ENCODE results near the gene PEX16.
"Not testable (repeated sequence)": the region's sequence is repeated elsewhere in the genome, so short reads cannot be mapped to it uniquely, and the experiment has no call there.

Gene PEX16

GRCh38 chr11:45913514-45913913 lies 4.2 kb downstream of the PEX16 start:
- no peak for DNase-seq (ENCODE audit: low read depth)
- Histone ChIP-seq H3K36me3 (ENCODE audit: control insufficient read depth, insufficient read depth, low read length, severe bottlenecking) (peaks cover 57% of the 10 kb centered on the region), H3K4me3 (ENCODE audit: low read length) (no peak overlapping the region), H3K27me3 (replicated peaks; ENCODE audit: control insufficient read depth, insufficient read depth, low read length) (no peaks in the 10 kb centered on the region), H3K4me1 (ENCODE audit: control insufficient read depth, insufficient read depth, low read length) (peaks cover 13% of the 10 kb centered on the region), H3K9me3 (ENCODE audit: control insufficient read depth, low read length) (no peaks in the 10 kb centered on the region), H3K9ac (ENCODE audit: low read length) (no peak overlapping the region)

- Histone ChIP-seq H3K4me3 (ENCODE audit: low read length) (no peak overlapping the region), H3K9me3 (ENCODE audit: control insufficient read depth, low read length) (no peaks in the 10 kb centered on the region), H3K27me3 (replicated peaks; ENCODE audit: control insufficient read depth, insufficient read depth, low read length) (no peaks in the 10 kb centered on the region), H3K9ac (ENCODE audit: low read length) (no peak overlapping the region), H3K4me1 (ENCODE audit: control insufficient read depth, insufficient read depth, low read length) (peaks cover 10% of the 10 kb centered on the region), H3K36me3 (ENCODE audit: control insufficient read depth, insufficient read depth, low read length, severe bottlenecking) (peaks cover 52% of the 10 kb centered on the region)
- DNase-seq (ENCODE audit: low read depth): no peak
These were observed 7.1 kb downstream of the PEX16 start for GRCh38 chr11:45910623-45911022.

GRCh38 chr11:45909594-45910475 lies 7.8 kb downstream of the PEX16 start:
- no peak for DNase-seq (ENCODE audit: low read depth)
- no peak overlapping the region for H3K4me3 ChIP-seq (ENCODE audit: low read length)
- H3K27me3 ChIP-seq (replicated peaks; ENCODE audit: control insufficient read depth, insufficient read depth, low read length): no peaks in the 10 kb centered on the region
- H3K9ac ChIP-seq (ENCODE audit: low read length): no peak overlapping the region
- peaks cover 10% of the 10 kb centered on the region for H3K4me1 ChIP-seq (ENCODE audit: control insufficient read depth, insufficient read depth, low read length)
- peaks cover 45% of the 10 kb centered on the region for H3K36me3 ChIP-seq (ENCODE audit: control insufficient read depth, insufficient read depth, low read length, severe bottlenecking)
- no peaks in the 10 kb centered on the region for H3K9me3 ChIP-seq (ENCODE audit: control insufficient read depth, low read length)

- Histone ChIP-seq H3K4me3 (ENCODE audit: low read length) (no peak overlapping the region), H3K27me3 (replicated peaks; ENCODE audit: control insufficient read depth, insufficient read depth, low read length) (no peaks in the 10 kb centered on the region), H3K4me1 (ENCODE audit: control insufficient read depth, insufficient read depth, low read length) (peaks cover 10% of the 10 kb centered on the region), H3K9me3 (ENCODE audit: control insufficient read depth, low read length) (no peaks in the 10 kb centered on the region), H3K9ac (ENCODE audit: low read length) (no peak overlapping the region), H3K36me3 (ENCODE audit: control insufficient read depth, insufficient read depth, low read length, severe bottlenecking) (peaks cover 26% of the 10 kb centered on the region)
- DNase-seq (ENCODE audit: low read depth): no peak
These were observed 9.7 kb downstream of the PEX16 start for GRCh38 chr11:45907911-45908370.

GRCh38 chr11:45906965-45907611 lies 10.6 kb downstream of the PEX16 start, which contains the start of gene FREY1:
Gene FREY1 (minus strand): TSS chr11:45907271. CDS start chr11:45907245, 26 bp downstream.
- no peaks in the 10 kb centered on the region for H3K9me3 ChIP-seq (ENCODE audit: control insufficient read depth, low read length)
- no peak for DNase-seq (ENCODE audit: low read depth)
- H3K4me1 ChIP-seq (ENCODE audit: control insufficient read depth, insufficient read depth, low read length): peaks cover 10% of the 10 kb centered on the region
- no peaks in the 10 kb centered on the region for H3K27me3 ChIP-seq (replicated peaks; ENCODE audit: control insufficient read depth, insufficient read depth, low read length)
- H3K9ac ChIP-seq (ENCODE audit: low read length): no peak within 1 kb of the TSS
- no peak within 1 kb of the TSS for H3K4me3 ChIP-seq (ENCODE audit: low read length)
- peaks cover 26% of the 10 kb centered on the region for H3K36me3 ChIP-seq (ENCODE audit: control insufficient read depth, insufficient read depth, low read length, severe bottlenecking)

- Histone ChIP-seq H3K4me3 (ENCODE audit: low read length) (no peak overlapping the region), H3K4me1 (ENCODE audit: control insufficient read depth, insufficient read depth, low read length) (peaks cover 10% of the 10 kb centered on the region), H3K36me3 (ENCODE audit: control insufficient read depth, insufficient read depth, low read length, severe bottlenecking) (peaks cover 17% of the 10 kb centered on the region), H3K9me3 (ENCODE audit: control insufficient read depth, low read length) (no peaks in the 10 kb centered on the region), H3K9ac (ENCODE audit: low read length) (no peak overlapping the region), H3K27me3 (replicated peaks; ENCODE audit: control insufficient read depth, insufficient read depth, low read length) (no peaks in the 10 kb centered on the region)
- DNase-seq (ENCODE audit: low read depth): no peak
These were observed 11.5 kb downstream of the PEX16 start for GRCh38 chr11:45906096-45906682.

GRCh38 chr11:45905576-45905975 lies 12.1 kb downstream of the PEX16 start:
- not testable (repeated sequence) for H3K27me3 ChIP-seq (replicated peaks; ENCODE audit: control insufficient read depth, insufficient read depth, low read length); H3K9me3 ChIP-seq (ENCODE audit: control insufficient read depth, low read length); DNase-seq (ENCODE audit: low read depth); H3K4me3 ChIP-seq (ENCODE audit: low read length); H3K9ac ChIP-seq (ENCODE audit: low read length)
- Histone ChIP-seq H3K4me1 (ENCODE audit: control insufficient read depth, insufficient read depth, low read length) (peaks cover 14% of the 10 kb centered on the region), H3K36me3 (ENCODE audit: control insufficient read depth, insufficient read depth, low read length, severe bottlenecking) (peaks cover 11% of the 10 kb centered on the region)

GRCh38 chr11:45905095-45905494 lies 12.6 kb downstream of the PEX16 start:
- Histone ChIP-seq H3K36me3 (ENCODE audit: control insufficient read depth, insufficient read depth, low read length, severe bottlenecking) (peaks cover 7% of the 10 kb centered on the region), H3K4me1 (ENCODE audit: control insufficient read depth, insufficient read depth, low read length) (peaks cover 16% of the 10 kb centered on the region), H3K27me3 (replicated peaks; ENCODE audit: control insufficient read depth, insufficient read depth, low read length) (no peaks in the 10 kb centered on the region), H3K9ac (ENCODE audit: low read length) (no peak overlapping the region), H3K4me3 (ENCODE audit: low read length) (no peak overlapping the region), H3K9me3 (ENCODE audit: control insufficient read depth, low read length) (no peaks in the 10 kb centered on the region)
- DNase-seq (ENCODE audit: low read depth): no peak

GRCh38 chr11:45904309-45904915 lies 13.3 kb downstream of the PEX16 start:
- no peak overlapping the region for H3K9ac ChIP-seq (ENCODE audit: low read length)

GRCh38 chr11:45902452-45903380 lies 15.0 kb downstream of the PEX16 start:
- DNase-seq (ENCODE audit: low read depth): no peak
- peaks cover 3% of the 10 kb centered on the region for H3K27me3 ChIP-seq (replicated peaks; ENCODE audit: control insufficient read depth, insufficient read depth, low read length)
- no peaks in the 10 kb centered on the region for H3K36me3 ChIP-seq (ENCODE audit: control insufficient read depth, insufficient read depth, low read length, severe bottlenecking)
- H3K9me3 ChIP-seq (ENCODE audit: control insufficient read depth, low read length): no peaks in the 10 kb centered on the region
- H3K4me3 ChIP-seq (ENCODE audit: low read length): no peak overlapping the region
- H3K4me1 ChIP-seq (ENCODE audit: control insufficient read depth, insufficient read depth, low read length): peaks cover 12% of the 10 kb centered on the region
- no peak overlapping the region for H3K9ac ChIP-seq (ENCODE audit: low read length)

More at GRCh38 chr11:45904309-45904915, 13.3 kb downstream of the PEX16 start:
- Histone ChIP-seq H3K9me3 (ENCODE audit: control insufficient read depth, low read length) (no peaks in the 10 kb centered on the region), H3K36me3 (ENCODE audit: control insufficient read depth, insufficient read depth, low read length, severe bottlenecking) (peaks cover under 1% of the 10 kb centered on the region), H3K4me1 (ENCODE audit: control insufficient read depth, insufficient read depth, low read length) (peaks cover 17% of the 10 kb centered on the region), H3K27me3 (replicated peaks; ENCODE audit: control insufficient read depth, insufficient read depth, low read length) (no peaks in the 10 kb centered on the region), H3K4me3 (ENCODE audit: low read length) (no peak overlapping the region)
- no peak for DNase-seq (ENCODE audit: low read depth)

All from adipocyte (in vitro differentiated cells).